Smooth muscle cell of the brain vasculature (primary cell): ENCODE results near the gene APOA5.
"Not testable (repeated sequence)": the region's sequence is repeated elsewhere in the genome, so short reads cannot be mapped to it uniquely, and the experiment has no call there.

Source experiments
- DNase-seq: peaks from one replicate; pipeline ENCODE4 v3.0.0-alpha.2; 2012; ENCODE audit warnings: low read depth, low spot score

APOA5 gene

GRCh38 chr11:116791813-116792143, at the start of gene APOA5:
TSS of gene APOA5 (minus strand) at chr11:116791879. CDS start at chr11:116791860, 19 bp downstream.
- no peak for DNase-seq

- DNase-seq: no peak
Measured at GRCh38 chr11:116840746-116841296, 49.1 kb upstream of the APOA5 start.

- DNase-seq: no peak
Measured at GRCh38 chr11:116840224-116840745, 48.6 kb upstream of the APOA5 start.

- DNase-seq: no peak
Measured at GRCh38 chr11:116838321-116839084, 46.8 kb upstream of the APOA5 start.

- DNase-seq: no peak
Measured at GRCh38 chr11:116837231-116838091, 45.8 kb upstream of the APOA5 start, which contains the start of gene APOA1. TSS of gene APOA1 (minus strand) at chr11:116837622. CDS start at chr11:116837387, 235 bp downstream.

- no peak for DNase-seq
Measured at GRCh38 chr11:116836632-116836991, 44.9 kb upstream of the APOA5 start.

GRCh38 chr11:116835791-116836631, 44.3 kb upstream of the APOA5 start:
- DNase-seq: peak; percentile 83

GRCh38 chr11:116835042-116835772, 43.5 kb upstream of the APOA5 start:
- DNase-seq: no peak

- not testable (repeated sequence) for DNase-seq
Measured at GRCh38 chr11:116834535-116835041, 42.9 kb upstream of the APOA5 start.

GRCh38 chr11:116833816-116834534, 42.3 kb upstream of the APOA5 start:
- DNase-seq: no peak

GRCh38 chr11:116833491-116833815, 41.8 kb upstream of the APOA5 start:
- no peak for DNase-seq

GRCh38 chr11:116832350-116833290, 40.9 kb upstream of the APOA5 start:
- no peak for DNase-seq

- DNase-seq: no peak
Measured at GRCh38 chr11:116831790-116832349, 40.2 kb upstream of the APOA5 start.

GRCh38 chr11:116830184-116830912, 38.7 kb upstream of the APOA5 start:
- no peak for DNase-seq

- no peak for DNase-seq
Measured at GRCh38 chr11:116829525-116830183, 38.0 kb upstream of the APOA5 start, which contains the start of gene APOC3. TSS of gene APOC3 (plus strand) at chr11:116829907. CDS start at chr11:116830583, 676 bp downstream.

GRCh38 chr11:116828632-116829524, 37.2 kb upstream of the APOA5 start:
- DNase-seq: no peak
